NOMO-1 treated with dmso at 0.1 percent for 144 hours (cell line): ENCODE results near the gene MTR.
"Not testable (repeated sequence)": the region's sequence is repeated elsewhere in the genome, so short reads cannot be mapped to it uniquely, and the experiment has no call there.

Experiments
- DNase-seq: peaks from one replicate; lab custom pipeline; 2025; ENCODE audit not compliant: unreplicated experiment; lab: John Stamatoyannopoulos, UW

Gene MTR

DNA sequence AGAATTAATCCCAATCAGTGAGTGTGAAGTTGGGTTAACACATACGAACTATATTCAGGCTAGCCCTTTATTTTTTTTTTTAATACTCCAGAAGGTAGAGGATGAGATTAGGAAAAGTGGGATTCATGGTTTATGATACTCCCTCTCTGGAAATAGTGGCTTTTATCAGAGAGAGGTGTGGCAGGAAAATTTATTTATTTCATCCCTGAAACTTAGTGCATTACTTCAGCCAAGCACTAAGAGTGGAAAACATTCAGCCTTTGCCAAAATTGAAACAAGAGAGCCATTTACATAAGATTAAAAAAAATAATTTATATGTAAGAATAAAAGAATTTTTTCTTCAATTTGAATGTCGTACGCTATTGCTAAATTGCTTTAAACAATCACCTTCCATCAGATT, 35.0 kb downstream of the MTR start:
- no peak for DNase-seq

DNA sequence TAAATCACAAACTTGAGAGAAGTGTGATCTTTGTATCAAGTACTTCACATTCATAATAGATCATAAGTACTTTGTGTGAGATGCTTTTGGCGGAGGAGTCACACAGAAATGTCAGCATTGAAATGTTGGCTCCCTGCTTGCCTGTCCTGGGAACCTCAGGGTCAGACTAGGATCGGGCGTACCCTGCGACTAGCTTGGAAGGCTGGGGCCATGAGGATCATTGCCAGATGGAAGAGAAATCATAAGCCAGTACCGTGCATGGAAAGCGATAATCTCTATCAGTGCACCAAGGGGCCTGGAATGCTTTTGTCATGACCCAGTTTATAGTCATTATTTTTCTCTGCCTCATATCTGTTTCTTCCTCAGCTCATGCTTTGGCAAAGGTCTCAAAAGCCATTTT, 35.5 kb downstream of the MTR start:
- DNase-seq = no peak

DNA sequence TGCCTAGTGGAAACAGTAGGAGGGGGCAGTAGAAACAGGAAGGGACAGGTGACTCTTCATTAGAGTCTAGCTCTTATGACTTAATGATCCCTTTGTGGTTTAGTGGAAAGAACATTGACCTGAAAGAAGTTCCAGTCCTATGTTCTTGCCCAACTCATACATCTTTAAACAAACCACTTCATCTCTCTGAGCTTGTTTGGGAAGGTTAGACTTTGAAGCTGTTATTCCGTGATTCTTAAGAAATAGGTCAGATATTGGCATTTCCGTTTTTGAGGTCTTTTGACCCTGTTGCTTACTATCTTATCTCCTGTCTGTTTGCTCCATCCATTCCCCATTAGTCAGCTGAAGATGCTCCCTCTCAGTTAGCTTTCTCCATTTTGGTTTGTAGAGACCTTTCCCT, 38.5 kb downstream of the MTR start:
- no peak for DNase-seq

DNA sequence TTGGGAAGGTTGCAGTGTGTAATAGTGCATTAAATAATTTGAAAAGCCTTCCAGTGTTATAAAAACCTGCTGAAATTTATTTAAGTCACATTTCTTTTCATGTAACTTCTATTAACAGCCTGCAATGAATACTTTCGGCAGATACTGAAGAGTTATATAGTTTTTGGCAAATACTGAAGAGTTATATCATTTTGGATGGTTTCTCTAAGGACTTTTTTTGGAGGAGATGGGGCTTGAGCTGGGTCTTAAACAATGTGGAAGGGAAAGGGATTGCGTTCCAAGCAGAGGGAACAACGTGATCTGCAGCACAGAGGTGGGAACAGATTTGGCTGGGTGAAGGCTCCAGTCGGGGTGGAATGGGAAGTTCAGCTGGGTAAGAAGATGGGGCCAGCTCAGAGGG, 39.8 kb downstream of the MTR start:
- no peak for DNase-seq

DNA sequence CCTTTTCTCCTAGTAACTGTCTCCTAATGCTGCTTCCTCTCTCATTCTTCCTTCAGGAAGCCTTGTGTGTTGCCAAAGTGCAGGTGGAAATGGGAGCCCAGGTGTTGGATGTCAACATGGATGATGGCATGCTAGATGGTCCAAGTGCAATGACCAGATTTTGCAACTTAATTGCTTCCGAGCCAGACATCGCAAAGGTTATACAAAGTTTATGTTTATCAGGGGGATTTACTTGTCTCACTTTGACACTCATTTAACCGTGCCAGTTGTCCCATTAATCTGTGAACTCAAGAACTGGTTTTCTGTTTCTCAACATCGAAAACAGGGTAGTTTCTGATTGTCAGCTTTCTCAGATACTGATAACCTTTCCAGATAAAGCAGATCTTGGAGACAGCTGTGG, 40.4 kb downstream of the MTR start:
- DNase-seq = no peak

DNA sequence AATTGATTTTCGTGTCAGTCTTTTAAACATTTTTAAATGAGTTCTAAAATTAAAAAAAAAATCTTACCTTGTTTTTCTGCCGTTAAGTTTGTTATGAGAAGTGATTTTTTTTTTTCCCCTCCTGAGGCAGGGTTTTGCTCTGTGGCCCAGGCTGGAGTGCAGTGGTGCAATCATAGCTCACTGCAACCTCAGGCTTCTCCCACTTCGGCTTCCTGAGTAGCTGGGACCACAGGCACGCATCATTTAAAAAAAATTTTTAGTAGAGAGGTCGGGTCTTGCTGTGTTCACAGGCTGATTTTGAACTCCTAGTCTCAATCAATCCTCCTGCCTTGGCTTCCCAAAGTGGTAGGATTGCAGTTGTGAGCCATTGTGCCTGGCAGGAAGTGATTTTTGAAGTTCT, 41.1 kb downstream of the MTR start:
- no peak for DNase-seq

DNA sequence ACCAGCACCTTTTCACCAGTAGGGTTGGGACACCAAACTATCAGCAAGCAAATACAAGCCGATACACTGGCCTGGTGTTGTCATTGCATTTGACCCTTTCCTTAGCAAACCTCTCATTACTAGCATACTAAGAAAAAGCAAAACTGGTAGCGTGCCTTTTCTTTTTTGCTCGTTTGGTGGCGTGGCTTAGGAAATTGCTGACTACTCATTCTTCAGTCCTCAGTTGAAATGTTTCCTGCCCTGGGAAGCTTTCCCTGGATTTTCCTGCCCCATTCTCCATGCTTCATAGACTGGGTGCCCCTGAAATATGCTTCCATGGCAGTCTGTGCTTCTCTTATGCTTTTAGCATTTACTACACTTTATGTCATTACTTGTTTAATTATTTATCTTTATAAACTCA, 42.0 kb downstream of the MTR start:
- no peak for DNase-seq

DNA sequence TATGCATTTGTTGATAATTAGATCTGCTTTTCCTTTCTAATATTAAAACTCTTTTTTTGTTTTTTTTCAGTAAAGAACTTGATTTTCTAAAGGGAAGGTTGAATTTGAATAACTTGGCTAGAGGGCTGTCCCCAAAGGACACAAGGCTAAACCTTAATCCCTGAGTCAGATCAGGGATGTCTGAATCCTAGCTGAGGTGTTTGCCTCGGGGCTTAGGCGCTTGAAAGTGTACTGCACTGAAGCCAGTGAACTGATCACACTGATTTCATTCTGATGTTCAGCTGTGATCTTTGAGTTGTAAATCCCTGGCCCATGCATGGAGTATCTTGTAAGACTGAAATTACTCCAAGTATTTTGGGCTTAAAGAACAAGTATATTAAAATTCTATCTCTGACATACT, 42.8 kb downstream of the MTR start:
- DNase-seq = no peak

DNA sequence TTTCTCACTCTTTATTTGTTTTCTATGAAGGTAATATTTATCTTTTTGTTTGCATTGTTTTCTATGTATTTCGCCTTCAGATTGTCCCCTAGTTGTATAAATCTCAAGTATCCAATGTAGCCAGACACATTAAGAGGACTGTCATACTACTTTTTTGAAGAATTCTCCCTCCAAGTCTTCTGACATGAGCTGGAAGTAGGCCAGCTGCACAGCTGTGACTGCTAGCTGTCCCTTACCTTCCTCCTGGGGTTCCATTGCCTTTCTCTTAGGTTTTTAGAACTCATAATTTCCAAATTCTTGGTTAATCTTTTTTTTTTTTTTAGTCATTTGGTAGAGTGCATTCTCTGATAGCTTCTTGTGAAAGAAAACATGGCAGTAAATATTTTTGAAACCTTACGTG, 46.2 kb downstream of the MTR start:
- DNase-seq = no peak

DNA sequence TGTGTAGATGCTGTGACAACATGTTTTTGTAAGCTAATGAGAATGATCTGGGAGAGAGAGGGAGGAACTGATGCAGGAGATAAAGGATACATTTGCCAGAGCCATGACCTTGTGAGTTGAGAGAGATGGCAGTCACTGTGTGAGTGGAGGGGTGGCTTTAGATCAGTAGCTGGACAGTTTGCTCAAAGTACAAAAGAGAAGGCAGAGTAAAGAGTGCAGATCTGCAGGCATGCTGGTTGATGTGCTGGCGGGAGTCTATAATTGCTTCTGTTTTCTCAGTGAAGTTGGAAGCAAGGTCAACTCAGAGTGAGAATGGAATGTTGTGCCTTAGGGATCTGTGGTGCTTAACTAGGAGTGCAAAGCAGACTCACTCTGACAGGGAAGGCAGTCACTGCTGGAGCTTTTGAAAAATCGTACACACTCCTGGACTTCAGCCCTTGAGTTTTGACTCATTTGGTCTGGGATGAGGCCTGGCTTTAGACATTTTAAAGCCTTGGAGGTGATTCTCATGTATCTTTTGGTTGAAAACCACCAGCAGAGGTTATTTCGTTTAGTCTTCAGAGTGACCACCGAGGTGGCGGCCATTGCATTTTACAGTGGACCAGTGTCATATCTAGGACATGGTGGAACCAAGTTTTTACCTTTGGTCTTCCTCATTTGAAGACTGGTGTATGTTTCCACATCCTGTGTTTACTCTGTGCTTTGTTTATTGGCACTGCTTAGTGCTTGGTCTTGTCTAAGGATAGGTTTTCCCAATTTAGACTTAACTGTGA, 49.6 kb downstream of the MTR start:
- DNase-seq = no peak

DNA sequence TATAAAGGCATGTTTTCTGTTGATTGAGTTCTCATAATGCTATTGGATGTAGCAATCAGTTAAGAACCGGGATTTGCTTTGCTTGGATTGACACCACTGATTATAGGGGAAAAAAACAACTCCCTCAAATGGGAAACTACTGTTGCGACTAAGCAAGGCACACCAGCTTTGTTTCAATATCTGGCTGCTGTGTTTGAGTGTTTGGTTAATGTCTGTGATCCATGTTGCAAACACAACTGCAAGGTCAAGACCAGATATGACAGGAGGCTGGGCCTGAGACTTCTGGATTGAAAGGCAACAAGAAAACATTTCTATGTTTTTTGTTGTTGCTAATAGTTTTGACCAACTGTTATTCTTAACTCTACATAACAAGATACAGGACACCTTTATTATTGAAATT, 50.7 kb downstream of the MTR start:
- DNase-seq = no peak

DNA sequence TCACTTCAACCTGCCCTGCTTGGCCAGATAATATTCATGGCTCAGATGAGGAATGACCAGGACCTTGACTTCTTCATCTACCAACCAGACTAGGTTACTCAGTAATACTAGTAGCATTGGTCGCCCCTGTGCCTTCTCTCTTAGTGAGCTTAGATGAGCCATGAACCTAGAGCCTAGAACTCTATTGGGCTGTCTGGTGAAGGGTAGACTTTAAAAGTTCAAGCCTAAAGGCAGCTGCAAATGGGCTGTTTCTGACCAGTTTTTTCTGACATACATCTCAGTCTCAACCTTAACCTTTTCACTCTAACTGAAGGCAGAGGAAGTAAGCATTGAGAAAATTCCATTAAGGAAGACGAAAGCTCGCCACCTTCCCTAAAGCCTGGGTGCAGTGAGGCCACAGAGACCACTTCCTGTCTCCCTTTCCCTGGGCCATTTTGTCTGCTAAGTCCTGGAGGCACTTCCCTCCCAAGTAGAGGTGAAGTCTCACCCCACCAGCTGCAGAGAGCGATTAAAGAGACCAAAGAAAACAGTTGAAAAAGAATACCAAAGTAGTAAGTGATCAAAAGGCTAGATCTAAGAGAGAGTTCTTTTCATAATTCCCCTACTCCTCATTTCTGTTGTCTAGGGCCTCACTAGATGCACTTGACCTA, 53.3 kb downstream of the MTR start:
- DNase-seq = no peak

DNA sequence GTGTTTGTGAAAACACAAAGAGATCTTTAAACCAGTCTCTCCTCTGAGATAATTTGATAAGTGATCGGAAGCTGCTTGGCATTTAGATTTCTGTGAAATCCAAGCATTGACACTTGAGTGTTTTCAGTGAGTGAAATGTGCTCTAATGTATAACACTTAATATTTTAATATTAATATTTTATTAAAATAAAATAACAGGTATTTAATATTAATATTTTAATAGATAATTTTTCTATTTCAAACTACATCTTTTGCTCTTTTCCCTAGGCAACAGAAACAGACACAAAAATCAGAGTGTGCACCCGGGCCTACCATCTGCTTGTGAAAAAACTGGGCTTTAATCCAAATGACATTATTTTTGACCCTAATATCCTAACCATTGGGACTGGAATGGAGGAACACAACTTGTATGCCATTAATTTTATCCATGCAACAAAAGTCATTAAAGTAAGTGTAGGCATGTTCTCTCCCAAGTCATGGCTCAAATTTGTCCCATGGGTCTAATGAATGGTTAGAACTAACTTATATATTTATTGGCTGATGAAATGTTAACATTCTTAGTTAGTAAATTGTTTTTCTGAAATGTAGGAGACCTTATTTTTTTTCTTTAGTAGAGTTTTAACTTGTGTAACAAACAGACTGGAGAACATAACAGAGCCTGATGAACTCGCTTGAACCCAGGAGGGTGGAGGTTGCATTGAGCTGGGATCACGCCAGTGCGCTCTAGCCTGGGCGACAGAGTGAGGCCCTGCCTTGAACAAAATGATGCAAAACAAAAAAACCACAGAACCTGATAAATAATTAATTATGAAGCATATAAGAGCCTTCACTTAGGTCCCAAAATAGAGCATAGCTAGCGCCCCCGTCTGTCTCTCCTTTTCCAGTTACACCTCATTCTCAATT, 55.2 kb downstream of the MTR start:
- no peak for DNase-seq

DNA sequence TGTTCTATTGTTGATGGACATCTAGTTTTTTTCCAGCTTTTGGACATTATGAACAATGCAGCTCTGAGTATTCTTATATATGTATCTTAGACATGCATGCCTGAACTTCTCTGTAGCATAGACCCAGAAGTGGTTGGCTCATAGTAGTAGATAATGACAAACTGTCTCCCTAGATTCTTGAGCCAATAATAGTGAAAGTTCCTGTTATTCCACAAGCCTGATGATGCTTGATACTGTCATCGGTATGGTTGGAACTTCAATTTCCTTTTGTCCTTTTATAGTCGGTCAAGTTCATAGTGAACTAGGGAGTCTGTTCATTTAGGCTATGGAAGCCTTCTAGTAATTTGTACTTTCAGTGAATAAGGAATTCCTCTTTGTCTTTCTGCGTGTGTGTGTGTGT, 56.8 kb downstream of the MTR start:
- no peak for DNase-seq

DNA sequence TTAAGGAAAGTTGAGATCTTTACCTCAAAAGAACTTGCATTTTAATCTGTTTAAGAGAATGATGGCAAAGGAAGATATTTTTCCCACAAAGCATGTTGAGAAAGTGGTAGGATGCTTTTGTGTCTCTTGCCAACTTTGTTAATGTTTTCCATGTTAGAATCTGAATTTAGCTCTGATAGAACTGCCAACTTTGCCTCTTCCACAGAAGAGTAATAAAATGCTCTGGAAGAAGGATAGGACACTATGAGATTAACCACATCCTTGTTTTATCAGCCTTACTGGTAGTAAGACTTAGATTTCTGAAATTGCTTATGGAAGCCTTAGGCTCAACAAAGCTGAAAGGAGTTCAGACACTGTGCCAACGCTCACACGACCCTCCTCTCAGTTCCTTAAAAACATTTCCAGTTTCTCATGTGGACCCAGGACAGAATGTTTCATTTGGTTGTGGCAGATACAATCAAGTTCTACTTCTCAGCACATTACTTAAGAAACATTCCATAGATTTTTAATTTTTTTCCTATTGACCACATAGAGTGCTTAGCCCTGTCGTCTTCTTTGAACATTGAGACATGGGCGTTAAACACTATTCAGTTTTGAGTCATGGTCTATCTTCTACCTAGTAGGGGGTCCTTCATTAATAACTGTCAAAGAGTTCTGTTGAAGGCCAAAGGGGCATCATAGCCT, 59.0 kb downstream of the MTR start:
- DNase-seq = no peak

DNA sequence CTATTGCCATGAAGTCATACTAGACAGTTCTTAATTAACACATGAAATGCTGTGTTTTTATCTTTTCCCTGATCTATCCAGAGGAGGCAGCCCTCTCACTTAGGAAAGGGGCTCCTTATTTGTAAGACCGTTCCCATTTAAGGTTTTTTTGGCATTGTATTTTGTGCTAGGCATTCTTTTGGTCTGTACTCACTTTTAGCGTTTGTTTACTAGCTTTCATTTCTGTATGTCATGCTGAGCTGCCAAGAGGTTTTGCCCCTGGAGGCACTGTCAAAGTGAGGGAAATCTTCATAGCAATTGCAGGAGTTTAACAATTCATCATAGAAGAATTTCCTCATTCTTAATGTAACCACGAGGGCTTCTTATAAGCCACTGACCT, 59.5 kb downstream of the MTR start:
- no peak for DNase-seq

DNA sequence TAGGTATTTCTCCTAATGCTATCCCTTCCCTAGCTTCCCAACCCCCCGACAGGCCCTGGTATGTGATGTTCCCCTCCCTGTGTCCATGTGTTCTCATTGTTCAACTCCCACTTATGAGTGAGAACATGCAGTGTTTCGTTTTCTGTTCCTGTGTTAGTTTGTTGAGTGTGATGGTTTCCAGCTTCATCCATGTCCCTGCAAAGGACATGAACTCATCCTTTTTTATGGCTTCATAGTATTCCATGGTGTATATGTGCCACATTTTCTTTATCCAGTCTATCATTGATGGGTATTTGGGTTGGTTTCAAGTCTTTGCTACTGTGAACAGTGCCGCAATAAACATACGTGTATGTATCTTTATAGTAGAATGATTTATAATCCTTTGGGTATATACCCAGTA, 61.6 kb downstream of the MTR start:
- not testable (repeated sequence) for DNase-seq

DNA sequence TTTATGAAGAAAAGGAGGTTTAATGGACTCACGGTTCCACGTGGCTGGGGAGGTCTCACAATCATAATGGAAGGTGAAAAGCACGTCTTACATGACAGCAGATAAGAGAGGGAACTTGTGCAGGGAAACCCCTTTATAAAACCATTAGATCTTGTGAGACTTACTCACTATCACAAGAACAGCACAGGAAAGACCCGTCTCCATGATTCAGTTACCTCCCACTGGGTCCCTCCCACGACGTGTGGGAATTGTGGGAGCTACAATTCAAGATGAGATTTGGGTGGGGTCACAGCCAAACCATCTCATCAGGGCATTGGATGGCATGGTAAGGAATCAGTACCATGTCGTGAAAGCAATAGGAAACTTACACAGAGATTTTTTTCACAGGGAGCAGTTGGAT, 63.1 kb downstream of the MTR start:
- DNase-seq = no peak

DNA sequence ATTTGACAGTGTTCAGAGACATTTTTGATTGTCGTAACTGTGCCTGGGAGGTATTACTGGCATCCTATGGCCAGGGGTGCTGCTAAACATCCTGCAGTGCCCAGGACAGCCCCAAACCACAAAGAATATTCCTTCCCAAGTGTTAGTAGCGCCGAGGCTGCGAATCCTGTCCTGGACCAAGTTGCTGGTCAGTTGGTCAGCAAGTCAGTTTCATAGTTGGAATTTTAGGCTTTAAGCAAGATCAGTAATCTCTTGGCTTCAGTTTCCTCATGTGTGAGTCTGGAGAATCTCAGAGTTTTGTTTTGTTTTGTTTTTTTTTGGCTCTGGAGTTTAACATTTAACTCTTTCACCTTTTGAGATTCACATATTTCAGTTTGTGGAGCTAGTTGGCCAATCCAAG, 65.0 kb downstream of the MTR start:
- no peak for DNase-seq

DNA sequence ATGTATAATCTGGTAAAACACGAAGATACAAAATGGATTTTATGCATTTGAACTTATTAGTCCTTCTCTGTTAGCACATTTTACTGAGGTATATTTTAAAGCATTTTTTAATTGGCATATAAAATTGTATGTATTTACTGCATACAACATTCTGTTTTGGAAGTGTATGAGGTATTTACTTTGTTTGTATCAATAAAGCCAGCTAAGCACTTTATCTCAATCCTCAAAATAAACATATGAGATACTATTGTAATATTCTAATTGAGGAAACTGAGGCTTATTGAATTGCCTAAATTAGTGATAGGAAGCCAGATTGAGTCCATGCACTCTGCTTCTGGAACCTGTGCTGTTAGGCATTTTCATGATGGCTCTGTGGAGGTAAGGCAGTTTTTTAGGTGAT, 65.6 kb downstream of the MTR start:
- DNase-seq = no peak

DNA sequence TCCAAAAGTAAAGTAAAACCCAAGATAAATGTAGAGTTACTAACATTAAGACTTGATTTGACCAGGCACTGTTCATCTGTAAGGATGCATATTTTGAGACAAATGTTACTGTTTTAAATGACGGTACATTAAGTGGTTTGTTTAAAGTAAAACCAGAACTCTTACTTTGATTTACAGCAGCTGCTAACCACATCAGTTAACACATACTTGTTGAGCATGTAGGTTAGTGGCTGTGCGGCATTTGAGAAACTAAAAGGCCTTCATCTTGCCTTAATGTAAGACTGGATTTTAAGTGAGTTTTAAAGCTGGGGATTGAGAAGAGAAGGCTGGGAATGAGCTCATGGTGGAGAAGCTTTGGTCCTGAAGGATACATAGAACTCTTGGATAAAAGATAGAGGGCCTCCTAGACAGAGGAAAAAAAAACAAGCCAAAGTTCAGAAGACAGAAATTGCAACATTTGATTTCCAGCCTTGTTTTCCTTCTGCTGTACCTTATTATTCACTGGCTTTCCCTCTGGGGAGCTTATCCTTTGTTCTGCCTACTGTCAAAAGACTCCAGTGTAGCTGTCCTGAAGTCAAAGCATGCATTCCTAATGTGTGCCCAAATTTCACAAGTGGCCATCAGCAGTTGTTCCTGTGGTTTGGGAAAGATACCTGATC, 66.6 kb downstream of the MTR start:
- no peak for DNase-seq
